ENCODE measurements around the gene ZBTB5. TPM values are rescaled to one million over a fixed set of nuclear protein-coding genes. Genes with fewer than 3 reads are reported as not detected.

Gene ZBTB5
- total and polyA plus RNA-seq, 2 of the 8 experiments (the other 6 are each of a cell fraction or from before 2014, with no cell fraction given) = 13.3 to 14.5 TPM

DNA sequence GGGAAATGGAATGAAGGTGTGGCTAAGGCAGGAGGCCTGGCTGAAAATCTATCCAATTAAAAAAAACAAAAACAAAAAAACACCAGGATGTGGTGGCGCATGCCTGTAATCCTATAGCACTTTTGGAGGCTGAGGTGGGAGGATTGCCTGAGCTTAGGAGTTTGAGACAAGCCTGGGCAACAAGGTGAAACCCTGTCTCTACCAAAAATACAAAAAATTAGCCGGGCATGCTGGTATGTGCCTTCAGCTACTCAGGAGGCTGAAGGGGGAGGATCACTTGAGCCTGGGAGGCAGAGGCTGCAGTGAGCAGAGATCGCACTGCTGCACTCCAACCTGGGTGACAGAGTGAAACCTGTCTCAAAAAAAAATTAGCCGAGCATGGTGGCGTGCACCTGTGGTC lies 21.7 kb downstream of the ZBTB5 start:
- Histone ChIP-seq H3K27ac (ENCODE audit: low read depth, low read length) (no peak overlapping the region), H3K36me3 (ENCODE audit: control insufficient read depth in 2 of 4, insufficient read depth in 4 of 4, low read length in 3 of 4) (peaks cover 23 to 42% (median 29%) of the 10 kb centered on the region in 4 experiments), H2BK5ac (ENCODE audit: low read depth, low read length) (no peak overlapping the region), H3K14ac (ENCODE audit: insufficient read length) (no peak overlapping the region), H4K8ac (ENCODE audit: extremely low read depth, insufficient read depth, low read length) (no peak overlapping the region), H3K23ac (ENCODE audit: insufficient read length) (no peak overlapping the region), H3K79me2 (ENCODE audit: control insufficient read depth in 1 of 2, insufficient read depth in 2 of 2, low read length in 2 of 2) (peaks cover 0 to 58% of the 10 kb centered on the region in 2 experiments), H2BK20ac (ENCODE audit: low read length) (no peak overlapping the region), H3K79me1 (ENCODE audit: low read depth, low read length) (peaks cover 4% of the 10 kb centered on the region), H2BK15ac (ENCODE audit: low read length) (no peak overlapping the region), H3K23me2 (ENCODE audit: low read depth, low read length) (no peaks in the 10 kb centered on the region), H3K4ac (replicated peaks; ENCODE audit: insufficient read length, low read depth, low read length) (no peak overlapping the region), H4K20me1 (replicated peaks in 1 of 2; ENCODE audit: control insufficient read depth in 1 of 2, insufficient read depth in 2 of 2, low read length in 2 of 2) (peaks cover 17 to 20% of the 10 kb centered on the region in 2 experiments), H4K5ac (ENCODE audit: insufficient read length, low read depth, low read length) (no peak overlapping the region), H2BK120ac (replicated peaks; ENCODE audit: low read depth, low read length) (no peak overlapping the region), H3K9ac (replicated peaks in 1 of 4; ENCODE audit: extremely low read depth in 1 of 4, low read depth in 3 of 4, low read length in 3 of 4) (no peak overlapping the region), H2AFZ (ENCODE audit: low read length) (no peak overlapping the region), H3K4me2 (ENCODE audit: insufficient read depth in 1 of 2, low read depth in 2 of 2, low read length in 2 of 2) (no peak overlapping the region), H3K18ac (ENCODE audit: extremely low read depth, low read length) (no peak overlapping the region), H3K27me3 (replicated peaks in 1 of 4; ENCODE audit: control insufficient read depth in 3 of 4, extremely low read depth in 1 of 4, insufficient read depth in 3 of 4, low read length in 3 of 4) (no peaks in the 10 kb centered on the region), H2AK5ac (ENCODE audit: low read depth, low read length) (no peak overlapping the region), H3K4me1 (replicated peaks in 1 of 4; ENCODE audit: control insufficient read depth in 3 of 4, insufficient read depth in 4 of 4, low read length in 3 of 4) (no peaks in the 10 kb centered on the region; a peak in 1 of 7 replicates), H3K9me3 (ENCODE audit: insufficient read depth in 2 of 2, low read depth in 1 of 2, low read length in 1 of 2) (no peaks in the 10 kb centered on the region), H3K4me3 (ENCODE audit: extremely low read depth in 1 of 4, insufficient read depth in 2 of 4, low read depth in 3 of 4, low read length in 4 of 4) (no peak overlapping the region), H2BK12ac (ENCODE audit: low read depth, low read length) (no peak overlapping the region), H3K56ac (replicated peaks; ENCODE audit: insufficient read length, low read depth, low read length) (no peak overlapping the region), H4K91ac (replicated peaks; ENCODE audit: insufficient read length, low read length) (no peak overlapping the region)
- DNase-seq (ENCODE audit: low read depth in 1 of 2, low spot score in 2 of 2) = no peak
- no peak for FAIRE-seq
- CTCF ChIA-PET (ENCODE audit: partially characterized antibody) = interaction anchor here (2.3 kb wide), 1 partner anchor 12 kb away, joined by 7 read pairs; no protein-coding TSS in a partner anchor
- POLR2A ChIA-PET (ENCODE audit: partially characterized antibody) = interaction anchor here (0.6 to 1.3 kb wide), 5 partner anchors 9 to 21 kb away, joined by 3 to 4 read pairs (median 3); partner anchors contain the start of gene GRHPR
- WGBS, 2 experiments (ENCODE audit: extremely low coverage in 1 of 2, insufficient coverage in 1 of 2, insufficient read length in 1 of 2, insufficient replicate concordance in 2 of 2, low coverage in 1 of 2, low lambda C conversion rate in 2 of 2, missing lambda C conversion rate in 1 of 2) = 88% methylated on average over 5 of the region's 5 CpGs; no CpG with 5 or more reads in 1 of the 2 experiments
- TF ChIP-seq GTF2F1 (IDR thresholded peaks at IDR 0.05; ENCODE audit: borderline replicate concordance, low read depth, low read length) (no peak), EP300 (IDR thresholded peaks at IDR 0.05; ENCODE audit: borderline replicate concordance in 1 of 2, low read depth in 2 of 2, low read length in 2 of 2) (no peak), KDM4A (IDR thresholded peaks at IDR 0.05; ENCODE audit: low read depth, low read length, severe bottlenecking) (no peak), JUND (IDR thresholded peaks at IDR 0.05; ENCODE audit: low read length) (no peak), CREB1 (IDR thresholded peaks at IDR 0.05) (no peak), SUZ12 (IDR thresholded peaks at IDR 0.05; ENCODE audit: low read length) (no peak), CHD2 (IDR thresholded peaks at IDR 0.05; ENCODE audit: low read length) (no peak), BRCA1 (IDR thresholded peaks at IDR 0.05; ENCODE audit: low read depth, low read length) (no peak), TAF1 (IDR thresholded peaks at IDR 0.05; ENCODE audit: low read depth, low read length) (no peak), CBX5 (IDR thresholded peaks at IDR 0.05; ENCODE audit: low read depth, low read length) (no peak)
- TF ChIP-seq, protein P1, sequence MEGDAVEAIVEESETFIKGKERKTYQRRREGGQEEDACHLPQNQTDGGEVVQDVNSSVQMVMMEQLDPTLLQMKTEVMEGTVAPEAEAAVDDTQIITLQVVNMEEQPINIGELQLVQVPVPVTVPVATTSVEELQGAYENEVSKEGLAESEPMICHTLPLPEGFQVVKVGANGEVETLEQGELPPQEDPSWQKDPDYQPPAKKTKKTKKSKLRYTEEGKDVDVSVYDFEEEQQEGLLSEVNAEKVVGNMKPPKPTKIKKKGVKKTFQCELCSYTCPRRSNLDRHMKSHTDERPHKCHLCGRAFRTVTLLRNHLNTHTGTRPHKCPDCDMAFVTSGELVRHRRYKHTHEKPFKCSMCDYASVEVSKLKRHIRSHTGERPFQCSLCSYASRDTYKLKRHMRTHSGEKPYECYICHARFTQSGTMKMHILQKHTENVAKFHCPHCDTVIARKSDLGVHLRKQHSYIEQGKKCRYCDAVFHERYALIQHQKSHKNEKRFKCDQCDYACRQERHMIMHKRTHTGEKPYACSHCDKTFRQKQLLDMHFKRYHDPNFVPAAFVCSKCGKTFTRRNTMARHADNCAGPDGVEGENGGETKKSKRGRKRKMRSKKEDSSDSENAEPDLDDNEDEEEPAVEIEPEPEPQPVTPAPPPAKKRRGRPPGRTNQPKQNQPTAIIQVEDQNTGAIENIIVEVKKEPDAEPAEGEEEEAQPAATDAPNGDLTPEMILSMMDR (IDR thresholded peaks at IDR 0.05; ENCODE audit: control extremely low read depth in 1 of 3, insufficient read depth in 1 of 3, low read depth in 1 of 3, low read length in 3 of 3) = no peak

Measured in H1 (cell line).